ENCODE data around the gene NT5DC4. TPM values are rescaled to one million over a fixed set of nuclear protein-coding genes. Genes with fewer than 3 reads are reported as not detected.

NT5DC4 gene
- total RNA-seq, 1 donor: not detected

- H3K27ac ChIP-seq (ENCODE audit: low read depth, low read length): no peak overlapping the region
- no peak overlapping the region for H2AFZ ChIP-seq (ENCODE audit: low read length)
- H3K4me3 ChIP-seq (ENCODE audit: insufficient read depth, low read length): no peak overlapping the region
- no peaks in the 10 kb centered on the region for H4K20me1 ChIP-seq (ENCODE audit: insufficient read depth, low read length)
- H3K4me1 ChIP-seq (ENCODE audit: insufficient read depth, low read length): peaks cover 4% of the 10 kb centered on the region
- no peaks in the 10 kb centered on the region for H3K27me3 ChIP-seq (ENCODE audit: insufficient read depth, low read length)
- no peak for TF ChIP-seq CTCF (IDR thresholded peaks at IDR 0.05; ENCODE audit: extremely low read depth, low read depth, low read length)
- no peaks in the 10 kb centered on the region for H3K9me3 ChIP-seq (ENCODE audit: low read depth, low read length)
- no peak for DNase-seq (ENCODE audit: insufficient read length, low spot score, missing footprints)
- no peak overlapping the region for H3K4me2 ChIP-seq (ENCODE audit: insufficient read depth, low read length)
- no peaks in the 10 kb centered on the region for H3K36me3 ChIP-seq (ENCODE audit: insufficient read depth, low read length)
- no peaks in the 10 kb centered on the region for H3K79me2 ChIP-seq (ENCODE audit: insufficient read depth, low read length)
Measured at GRCh38 chr2:112718863-112719370, 1.9 kb upstream of the NT5DC4 start.

- Histone ChIP-seq H3K27me3 (ENCODE audit: insufficient read depth, low read length) (no peaks in the 10 kb centered on the region), H2AFZ (ENCODE audit: low read length) (no peak overlapping the region), H3K36me3 (ENCODE audit: insufficient read depth, low read length) (no peaks in the 10 kb centered on the region), H3K79me2 (ENCODE audit: insufficient read depth, low read length) (no peaks in the 10 kb centered on the region), H3K4me3 (ENCODE audit: insufficient read depth, low read length) (no peak overlapping the region), H3K9me3 (ENCODE audit: low read depth, low read length) (no peaks in the 10 kb centered on the region), H3K4me2 (ENCODE audit: insufficient read depth, low read length) (no peak overlapping the region), H3K4me1 (ENCODE audit: insufficient read depth, low read length) (no peaks in the 10 kb centered on the region), H4K20me1 (ENCODE audit: insufficient read depth, low read length) (no peaks in the 10 kb centered on the region), H3K27ac (ENCODE audit: low read depth, low read length) (no peak overlapping the region)
- DNase-seq (ENCODE audit: insufficient read length, low spot score, missing footprints): no peak
- TF ChIP-seq CTCF (IDR thresholded peaks at IDR 0.05; ENCODE audit: extremely low read depth, low read depth, low read length): no peak
Measured at GRCh38 chr2:112721819-112722522, 1.2 kb downstream of the NT5DC4 start.

GRCh38 chr2:112722816-112723546 is 2.2 kb downstream of the NT5DC4 start:
- TF ChIP-seq CTCF (IDR thresholded peaks at IDR 0.05; ENCODE audit: extremely low read depth, low read depth, low read length): no peak
- no peaks in the 10 kb centered on the region for H3K36me3 ChIP-seq (ENCODE audit: insufficient read depth, low read length)
- H3K4me1 ChIP-seq (ENCODE audit: insufficient read depth, low read length): no peaks in the 10 kb centered on the region
- H2AFZ ChIP-seq (ENCODE audit: low read length): no peak overlapping the region
- H3K27me3 ChIP-seq (ENCODE audit: insufficient read depth, low read length): no peaks in the 10 kb centered on the region
- no peak overlapping the region for H3K27ac ChIP-seq (ENCODE audit: low read depth, low read length)
- no peaks in the 10 kb centered on the region for H3K9me3 ChIP-seq (ENCODE audit: low read depth, low read length)
- no peaks in the 10 kb centered on the region for H4K20me1 ChIP-seq (ENCODE audit: insufficient read depth, low read length)
- no peak overlapping the region for H3K4me3 ChIP-seq (ENCODE audit: insufficient read depth, low read length)
- DNase-seq (ENCODE audit: insufficient read length, low spot score, missing footprints): no peak
- no peaks in the 10 kb centered on the region for H3K79me2 ChIP-seq (ENCODE audit: insufficient read depth, low read length)
- H3K4me2 ChIP-seq (ENCODE audit: insufficient read depth, low read length): no peak overlapping the region

GRCh38 chr2:112723547-112723940 is 2.7 kb downstream of the NT5DC4 start:
- Histone ChIP-seq H2AFZ (ENCODE audit: low read length) (no peak overlapping the region), H3K36me3 (ENCODE audit: insufficient read depth, low read length) (no peaks in the 10 kb centered on the region), H3K27ac (ENCODE audit: low read depth, low read length) (no peak overlapping the region), H3K4me3 (ENCODE audit: insufficient read depth, low read length) (no peak overlapping the region), H3K4me1 (ENCODE audit: insufficient read depth, low read length) (no peaks in the 10 kb centered on the region), H3K9me3 (ENCODE audit: low read depth, low read length) (no peaks in the 10 kb centered on the region), H3K4me2 (ENCODE audit: insufficient read depth, low read length) (no peak overlapping the region), H3K27me3 (ENCODE audit: insufficient read depth, low read length) (no peaks in the 10 kb centered on the region), H4K20me1 (ENCODE audit: insufficient read depth, low read length) (no peaks in the 10 kb centered on the region), H3K79me2 (ENCODE audit: insufficient read depth, low read length) (no peaks in the 10 kb centered on the region)
- no peak for TF ChIP-seq CTCF (IDR thresholded peaks at IDR 0.05; ENCODE audit: extremely low read depth, low read depth, low read length)
- DNase-seq (ENCODE audit: insufficient read length, low spot score, missing footprints): no peak

All from osteoblast (primary cell).